SK-N-SH treated with all-trans-retinoic acid at 6 μM for 48 hours (cell line): Measurements from ENCODE around the gene PBX3.

ENCODE experiments used
- ARNTL ChIP-seq: fragments of 450-650 bp; formaldehyde crosslinking; IDR thresholded peaks from 2 replicates; pipeline ENCODE4 v1.5.0; 2020; ENCODE audit warnings: low read depth, mild to moderate bottlenecking, moderate library complexity, borderline replicate concordance
- BACH2 ChIP-seq: fragments of 250-450 bp; sonication (Bioruptor Pico); IDR thresholded peaks from 2 replicates; pipeline ENCODE4 v1.9.0; 2021; ENCODE audit warnings: mild to moderate bottlenecking, borderline replicate concordance
- CSDC2 ChIP-seq: fragments of 250-450 bp; sonication (Bioruptor Pico); IDR thresholded peaks from 2 replicates; pipeline ENCODE4 v1.5.0; 2020; ENCODE audit warnings: mild to moderate bottlenecking, moderate library complexity
- GLIS3 ChIP-seq: fragments of 250-450 bp; sonication (Bioruptor Pico); IDR thresholded peaks from 2 replicates; pipeline ENCODE4 v1.5.0; 2020; ENCODE audit warnings: mild to moderate bottlenecking, moderate library complexity
- ISL1 ChIP-seq: fragments of 250-450 bp; sonication (Bioruptor Pico); IDR thresholded peaks from 2 replicates; pipeline ENCODE4 v2.1.2; 2022; ENCODE audit warnings: mild to moderate bottlenecking, moderate library complexity
- PATZ1 ChIP-seq: fragments of 250-450 bp; sonication (Bioruptor Pico); IDR thresholded peaks from 2 replicates; pipeline ENCODE4 v1.8.0; 2020; ENCODE audit warnings: mild to moderate bottlenecking, moderate library complexity, borderline replicate concordance
- PPARA ChIP-seq: fragments of 250-450 bp; sonication (Bioruptor Pico); IDR thresholded peaks from 2 replicates; pipeline ENCODE4 v1.5.0; 2020; ENCODE audit warnings: mild to moderate bottlenecking, borderline replicate concordance
- RARB ChIP-seq: fragments of 250-450 bp; sonication (Bioruptor Pico); IDR thresholded peaks from 2 replicates; pipeline ENCODE4 v1.8.0; 2021; ENCODE audit warnings: mild to moderate bottlenecking, moderate library complexity
- TOX ChIP-seq: fragments of 250-450 bp; sonication (Bioruptor Pico); IDR thresholded peaks from 2 replicates; pipeline ENCODE4 v1.8.0; 2021; ENCODE audit warnings: mild to moderate bottlenecking, moderate library complexity, borderline replicate concordance
- TSHZ2 ChIP-seq: fragments of 250-450 bp; sonication (Bioruptor Pico); IDR thresholded peaks from 2 replicates; pipeline ENCODE4 v1.5.0; 2020; ENCODE audit warnings: mild to moderate bottlenecking, moderate library complexity
- ZFP3 ChIP-seq: fragments of 250-450 bp; sonication (Bioruptor Pico); IDR thresholded peaks from 2 replicates; pipeline ENCODE4 v1.5.0; 2020; ENCODE audit warnings: mild to moderate bottlenecking, moderate library complexity
- ZFP30 ChIP-seq: fragments of 450-650 bp; formaldehyde crosslinking; IDR thresholded peaks from 2 replicates; pipeline ENCODE4 v1.5.0; 2022; ENCODE audit warnings: mild to moderate bottlenecking, moderate library complexity
- ZNF565 ChIP-seq: fragments of 450-650 bp; formaldehyde crosslinking; conservative IDR thresholded peaks from 2 replicates; pipeline ENCODE4 v1.5.0; 2020; ENCODE audit warnings: low read depth, mild to moderate bottlenecking, moderate library complexity
- ZNF8 ChIP-seq: fragments of 450-650 bp; formaldehyde crosslinking; IDR thresholded peaks from 2 replicates; pipeline ENCODE4 v1.5.0; 2020; ENCODE audit warnings: mild to moderate bottlenecking, moderate library complexity

- no peak for TF ChIP-seq ZNF565 (CRISPR knock-in tag)
- TF ChIP-seq TOX (CRISPR knock-in tag): no peak
- no peak for TF ChIP-seq ARNTL (CRISPR knock-in tag)
- TF ChIP-seq PPARA: no peak
- TF ChIP-seq ZFP30 (CRISPR knock-in tag): no peak
- no peak for TF ChIP-seq PATZ1 (CRISPR knock-in tag)
- no peak for TF ChIP-seq ZFP3 (CRISPR knock-in tag)
- no peak for TF ChIP-seq TSHZ2 (CRISPR knock-in tag)
- no peak for TF ChIP-seq BACH2
- no peak for TF ChIP-seq CSDC2 (CRISPR knock-in tag)
- no peak for TF ChIP-seq ISL1
- no peak for TF ChIP-seq GLIS3 (CRISPR knock-in tag)
- no peak for TF ChIP-seq RARB
- TF ChIP-seq ZNF8 (CRISPR knock-in tag): no peak
These were observed 163.1 kb downstream of the PBX3 start for GRCh38 chr9:125910286-125910685.
